SK-N-SH (cell line): ENCODE data around the gene ADAMTS9. TPM values are rescaled to one million over a fixed set of nuclear protein-coding genes. Genes with fewer than 3 reads are reported as not detected.

Source experiments
- CTCF ChIA-PET: fragments of 300-600, 350-600 bp; formaldehyde crosslinking; extraction: SDS; loops from one replicate; lab custom pipeline; 2021; lab: Yijun Ruan, JAX
- POLR2A ChIA-PET: fragments of 350-600 bp; sonication (Branson Sonifier 250); formaldehyde crosslinking; extraction: SDS; loops from one replicate; lab custom pipeline; 2020; ENCODE audit warnings: antibody characterized with exemption, inconsistent platforms; lab: Yijun Ruan, JAX
- DNase-seq: peaks from one replicate; pipeline ENCODE4 v3.0.0; 2012
- H2AFZ ChIP-seq: fragments of 200-600 bp; sonication (generic); 2 replicates; pipeline ENCODE4 v1.8.1; 2016; ENCODE audit warnings: antibody characterized with exemption, mild to moderate bottlenecking, low read depth
- H3F3A ChIP-seq: fragments of 200-600 bp; sonication (generic); replicated peaks from 2 replicates; pipeline ENCODE3; 2016; ENCODE audit warnings: antibody characterized with exemption, mild to moderate bottlenecking; ENCODE audit not compliant: insufficient read depth
- H3K27ac ChIP-seq, 2 experiments: fragments of 200-500 bp in 1 of 2; fragments of 200-600 bp in 1 of 2; sonication (Bioruptor generic) in 1 of 2; sonication (generic), shearing (Covaris generic) in 1 of 2; 2 replicates each; pipeline versions ENCODE4 v1.5.1 to v1.6.1; 2014 to 2016; ENCODE audit warnings: low read depth in 2 of 2, inconsistent platforms in 1 of 2, low read length in 1 of 2, mild to moderate bottlenecking in 1 of 2, mixed read lengths in 1 of 2
- H3K27me3 ChIP-seq: fragments of 200-600 bp; sonication (generic), shearing (Covaris generic); 2 replicates; pipeline ENCODE4 v1.6.1; 2016; ENCODE audit warnings: mixed run types; ENCODE audit not compliant: insufficient read depth
- H3K36me3 ChIP-seq, 2 experiments: fragments of 200-500 bp in 1 of 2; fragments of 200-600 bp in 1 of 2; sonication (Bioruptor generic) in 1 of 2; sonication (generic) in 1 of 2; replicated peaks in 1 of 2; 2 replicates each; pipeline versions ENCODE3 to v1.5.1; 2014 to 2016; ENCODE audit warnings: low read length in 1 of 2, mild to moderate bottlenecking in 1 of 2; ENCODE audit not compliant: insufficient read depth in 2 of 2, control insufficient read depth in 1 of 2
- H3K4me1 ChIP-seq, 2 experiments: fragments of 200-500 bp in 1 of 2; fragments of 200-600 bp in 1 of 2; sonication (Bioruptor generic) in 1 of 2; sonication (generic), shearing (Covaris generic) in 1 of 2; 2 replicates each; pipeline versions ENCODE4 v1.5.1 to v1.6.1; 2014 to 2016; ENCODE audit warnings: low read depth in 1 of 2, low read length in 1 of 2, mixed run types in 1 of 2; ENCODE audit not compliant: insufficient read depth in 2 of 2, control insufficient read depth in 1 of 2
- H3K4me2 ChIP-seq: fragments of 200-600 bp; sonication (generic), shearing (Covaris generic); 2 replicates; pipeline ENCODE4 v1.6.1; 2017; ENCODE audit warnings: mixed run types
- H3K4me3 ChIP-seq, 2 experiments: fragments of 200-500 bp in 1 of 2; fragments of 200-600 bp in 1 of 2; sonication (Bioruptor generic) in 1 of 2; sonication (generic), shearing (Covaris generic) in 1 of 2; 2 replicates each; pipeline versions ENCODE4 v1.5.1 to v1.8.1; 2014 to 2016; ENCODE audit warnings: low read depth in 2 of 2, inconsistent platforms in 1 of 2, low read length in 1 of 2, mild to moderate bottlenecking in 1 of 2, mixed read lengths in 1 of 2, moderate library complexity in 1 of 2
- H3K79me2 ChIP-seq: fragments of 200-600 bp; sonication (generic); 2 replicates; pipeline ENCODE4 v1.8.1; 2017; ENCODE audit warnings: mild to moderate bottlenecking; ENCODE audit not compliant: insufficient read depth
- H3K9ac ChIP-seq: fragments of 200-600 bp; sonication (generic); 2 replicates; pipeline ENCODE4 v1.6.1; 2017; ENCODE audit warnings: mixed run types
- H3K9me2 ChIP-seq: fragments of 200-600 bp; sonication (generic); 2 replicates; pipeline ENCODE4 v1.6.1; 2017; ENCODE audit warnings: mixed run types
- H3K9me3 ChIP-seq: fragments of 200-600 bp; sonication (generic); 2 replicates; pipeline ENCODE4 v1.6.1; 2017; ENCODE audit warnings: mixed run types, mild to moderate bottlenecking, moderate library complexity
- H4K20me1 ChIP-seq: fragments of 200-600 bp; sonication (generic); 2 replicates; pipeline ENCODE4 v1.6.1; 2017; ENCODE audit warnings: mild to moderate bottlenecking, mixed run types; ENCODE audit not compliant: insufficient read depth
- CHD2 ChIP-seq: fragments of 150-350 bp; IDR thresholded peaks from 2 replicates; pipeline ENCODE4 v1.6.1; 2018; ENCODE audit warnings: low read length; ENCODE audit not compliant: partially characterized antibody
- FOSL2 ChIP-seq: IDR thresholded peaks from 2 replicates; pipeline ENCODE4 v1.4.0; 2012; ENCODE audit warnings: low read depth, mild to moderate bottlenecking, moderate library complexity, borderline replicate concordance
- FOXJ3 ChIP-seq: sonication (generic); formaldehyde crosslinking; IDR thresholded peaks from 2 replicates; pipeline ENCODE4 v1.5.1; 2020; ENCODE audit warnings: mild to moderate bottlenecking, missing genetic modification reagents
- FOXM1 ChIP-seq: IDR thresholded peaks from 2 replicates; pipeline ENCODE4 v1.4.0; 2012; ENCODE audit warnings: low read depth, mild to moderate bottlenecking
- JUND ChIP-seq: IDR thresholded peaks from 2 replicates; pipeline ENCODE4 v1.4.0; 2012
- NRF1 ChIP-seq: IDR thresholded peaks from 2 replicates; pipeline ENCODE4 v1.6.1; 2012; ENCODE audit warnings: low read depth, mild to moderate bottlenecking, low read length
- POLR2AphosphoS5 ChIP-seq: IDR thresholded peaks from 2 replicates; pipeline ENCODE4 v1.6.1; 2012; ENCODE audit warnings: low read depth, low read length
- RAD21 ChIP-seq: IDR thresholded peaks from 2 replicates; pipeline ENCODE4 v1.6.1; 2012; ENCODE audit warnings: mild to moderate bottlenecking, low read length
- RCOR1 ChIP-seq: fragments of 150-350 bp; IDR thresholded peaks from 2 replicates; pipeline ENCODE4 v1.6.1; 2017; ENCODE audit warnings: antibody characterized with exemption, low read length
- RXRA ChIP-seq: IDR thresholded peaks from 2 replicates; pipeline ENCODE4 v1.4.0; 2012; ENCODE audit warnings: low read depth, mild to moderate bottlenecking, borderline replicate concordance
- SMC3 ChIP-seq: IDR thresholded peaks from 2 replicates; pipeline ENCODE4 v1.6.1; 2012; ENCODE audit warnings: low read depth, low read length, improper control_type of control experiment
- TCF12 ChIP-seq: IDR thresholded peaks from 2 replicates; pipeline ENCODE4 v1.4.0; 2012
- WGBS: methylation state at CpG from one replicate; pipeline ENCODE4 v1.1.6; 2017; ENCODE audit warnings: low lambda C conversion rate; 5-methylcytosine and 5-hydroxymethylcytosine counted together
- polyA plus RNA-seq, 3 experiments: library from polyadenylated mRNA; depleted of rRNA; stranded (reverse); fragments of >200 nt; gene quantifications; 2 replicates each; pipeline ENCODE4 v1.2.3, GENCODE V29; 2012
- TF ChIP-seq, protein P1 (sequence below): fragments of 150-350 bp; IDR thresholded peaks from 2 replicates; pipeline ENCODE4 v1.6.1; 2016; ENCODE audit warnings: mild to moderate bottlenecking, low read depth, low read length
- TF ChIP-seq, protein P2 (sequence below): IDR thresholded peaks from 2 replicates; pipeline ENCODE4; 2012
- TF ChIP-seq, protein P3 (sequence below): IDR thresholded peaks from 2 replicates; pipeline ENCODE4 v1.4.0; 2012; ENCODE audit warnings: low read depth, borderline replicate concordance
- TF ChIP-seq, protein P4 (sequence below): IDR thresholded peaks from 2 replicates; pipeline ENCODE4 v1.6.1; 2012; ENCODE audit warnings: mild to moderate bottlenecking, low read depth, low read length, moderate library complexity

ADAMTS9 gene
- polyA plus RNA-seq, 1 of the 3 experiments (the other 2 are of a cell fraction) = 4.1 TPM

DNA sequence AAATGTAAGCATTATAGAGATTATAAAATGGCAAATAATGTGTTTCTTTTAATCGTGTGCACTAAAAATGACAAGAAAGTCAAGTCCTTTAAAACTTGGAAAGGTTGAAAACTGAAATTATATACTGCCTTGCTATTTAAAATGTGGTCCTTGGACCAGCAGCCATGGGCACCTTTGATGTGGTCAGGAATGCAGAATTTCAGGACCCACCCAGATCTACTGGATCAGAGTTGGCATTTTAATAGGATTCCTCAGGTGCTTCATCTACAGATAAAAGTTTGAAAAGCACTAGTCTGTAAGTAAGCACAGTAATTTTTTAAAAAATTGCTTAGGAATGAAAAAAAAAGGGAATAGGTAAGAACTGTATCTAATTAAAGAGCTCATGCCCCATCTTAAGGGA, 55.8 kb downstream of the ADAMTS9 start:
- no peaks in the 10 kb centered on the region for H3K79me2 ChIP-seq
- H3K4me2 ChIP-seq = no peak overlapping the region
- WGBS = 83% methylated on average over 1 of the region's 1 CpG
- H3K4me3 ChIP-seq = no peak overlapping the region
- DNase-seq = no peak
- peaks cover 11 to 84% of the 10 kb centered on the region in 2 experiments for H3K36me3 ChIP-seq
- TF ChIP-seq POLR2AphosphoS5 (no peak), RAD21 (no peak), FOXJ3 (no peak), RCOR1 (no peak), JUND (no peak), SMC3 (no peak), TCF12 (no peak), FOXM1 (no peak), RXRA (no peak), FOSL2 (no peak), CHD2 (no peak), NRF1 (no peak)
- TF ChIP-seq, protein P1, sequence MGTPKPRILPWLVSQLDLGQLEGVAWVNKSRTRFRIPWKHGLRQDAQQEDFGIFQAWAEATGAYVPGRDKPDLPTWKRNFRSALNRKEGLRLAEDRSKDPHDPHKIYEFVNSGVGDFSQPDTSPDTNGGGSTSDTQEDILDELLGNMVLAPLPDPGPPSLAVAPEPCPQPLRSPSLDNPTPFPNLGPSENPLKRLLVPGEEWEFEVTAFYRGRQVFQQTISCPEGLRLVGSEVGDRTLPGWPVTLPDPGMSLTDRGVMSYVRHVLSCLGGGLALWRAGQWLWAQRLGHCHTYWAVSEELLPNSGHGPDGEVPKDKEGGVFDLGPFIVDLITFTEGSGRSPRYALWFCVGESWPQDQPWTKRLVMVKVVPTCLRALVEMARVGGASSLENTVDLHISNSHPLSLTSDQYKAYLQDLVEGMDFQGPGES = no peak
- TF ChIP-seq, protein P2, sequence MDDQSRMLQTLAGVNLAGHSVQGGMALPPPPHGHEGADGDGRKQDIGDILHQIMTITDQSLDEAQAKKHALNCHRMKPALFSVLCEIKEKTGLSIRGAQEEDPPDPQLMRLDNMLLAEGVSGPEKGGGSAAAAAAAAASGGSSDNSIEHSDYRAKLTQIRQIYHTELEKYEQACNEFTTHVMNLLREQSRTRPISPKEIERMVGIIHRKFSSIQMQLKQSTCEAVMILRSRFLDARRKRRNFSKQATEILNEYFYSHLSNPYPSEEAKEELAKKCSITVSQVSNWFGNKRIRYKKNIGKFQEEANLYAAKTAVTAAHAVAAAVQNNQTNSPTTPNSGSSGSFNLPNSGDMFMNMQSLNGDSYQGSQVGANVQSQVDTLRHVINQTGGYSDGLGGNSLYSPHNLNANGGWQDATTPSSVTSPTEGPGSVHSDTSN = no peak
- TF ChIP-seq, protein P3, sequence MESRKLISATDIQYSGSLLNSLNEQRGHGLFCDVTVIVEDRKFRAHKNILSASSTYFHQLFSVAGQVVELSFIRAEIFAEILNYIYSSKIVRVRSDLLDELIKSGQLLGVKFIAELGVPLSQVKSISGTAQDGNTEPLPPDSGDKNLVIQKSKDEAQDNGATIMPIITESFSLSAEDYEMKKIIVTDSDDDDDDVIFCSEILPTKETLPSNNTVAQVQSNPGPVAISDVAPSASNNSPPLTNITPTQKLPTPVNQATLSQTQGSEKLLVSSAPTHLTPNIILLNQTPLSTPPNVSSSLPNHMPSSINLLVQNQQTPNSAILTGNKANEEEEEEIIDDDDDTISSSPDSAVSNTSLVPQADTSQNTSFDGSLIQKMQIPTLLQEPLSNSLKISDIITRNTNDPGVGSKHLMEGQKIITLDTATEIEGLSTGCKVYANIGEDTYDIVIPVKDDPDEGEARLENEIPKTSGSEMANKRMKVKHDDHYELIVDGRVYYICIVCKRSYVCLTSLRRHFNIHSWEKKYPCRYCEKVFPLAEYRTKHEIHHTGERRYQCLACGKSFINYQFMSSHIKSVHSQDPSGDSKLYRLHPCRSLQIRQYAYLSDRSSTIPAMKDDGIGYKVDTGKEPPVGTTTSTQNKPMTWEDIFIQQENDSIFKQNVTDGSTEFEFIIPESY = no peak
- TF ChIP-seq, protein P4, sequence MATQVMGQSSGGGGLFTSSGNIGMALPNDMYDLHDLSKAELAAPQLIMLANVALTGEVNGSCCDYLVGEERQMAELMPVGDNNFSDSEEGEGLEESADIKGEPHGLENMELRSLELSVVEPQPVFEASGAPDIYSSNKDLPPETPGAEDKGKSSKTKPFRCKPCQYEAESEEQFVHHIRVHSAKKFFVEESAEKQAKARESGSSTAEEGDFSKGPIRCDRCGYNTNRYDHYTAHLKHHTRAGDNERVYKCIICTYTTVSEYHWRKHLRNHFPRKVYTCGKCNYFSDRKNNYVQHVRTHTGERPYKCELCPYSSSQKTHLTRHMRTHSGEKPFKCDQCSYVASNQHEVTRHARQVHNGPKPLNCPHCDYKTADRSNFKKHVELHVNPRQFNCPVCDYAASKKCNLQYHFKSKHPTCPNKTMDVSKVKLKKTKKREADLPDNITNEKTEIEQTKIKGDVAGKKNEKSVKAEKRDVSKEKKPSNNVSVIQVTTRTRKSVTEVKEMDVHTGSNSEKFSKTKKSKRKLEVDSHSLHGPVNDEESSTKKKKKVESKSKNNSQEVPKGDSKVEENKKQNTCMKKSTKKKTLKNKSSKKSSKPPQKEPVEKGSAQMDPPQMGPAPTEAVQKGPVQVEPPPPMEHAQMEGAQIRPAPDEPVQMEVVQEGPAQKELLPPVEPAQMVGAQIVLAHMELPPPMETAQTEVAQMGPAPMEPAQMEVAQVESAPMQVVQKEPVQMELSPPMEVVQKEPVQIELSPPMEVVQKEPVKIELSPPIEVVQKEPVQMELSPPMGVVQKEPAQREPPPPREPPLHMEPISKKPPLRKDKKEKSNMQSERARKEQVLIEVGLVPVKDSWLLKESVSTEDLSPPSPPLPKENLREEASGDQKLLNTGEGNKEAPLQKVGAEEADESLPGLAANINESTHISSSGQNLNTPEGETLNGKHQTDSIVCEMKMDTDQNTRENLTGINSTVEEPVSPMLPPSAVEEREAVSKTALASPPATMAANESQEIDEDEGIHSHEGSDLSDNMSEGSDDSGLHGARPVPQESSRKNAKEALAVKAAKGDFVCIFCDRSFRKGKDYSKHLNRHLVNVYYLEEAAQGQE = no peak
- peak overlapping the region in 1 of 2 experiments; percentile 39; a peak in 1 of 4 replicates for H3K27ac ChIP-seq
- H3K9me2 ChIP-seq = no peaks in the 10 kb centered on the region
- H3K9ac ChIP-seq = no peak overlapping the region
- POLR2A ChIA-PET = no interaction called here
- no peaks in the 10 kb centered on the region for H3F3A ChIP-seq
- no peak overlapping the region for H2AFZ ChIP-seq
- no peaks in the 10 kb centered on the region for H3K9me3 ChIP-seq
- H3K4me1 ChIP-seq = peaks cover 0 to 11% of the 10 kb centered on the region in 2 experiments; a peak in 2 of 4 replicates
- CTCF ChIA-PET = interaction anchor here (1.1 kb wide), 1 partner anchor 13 kb away, joined by 3 read pairs; no protein-coding TSS in a partner anchor
- H4K20me1 ChIP-seq = no peaks in the 10 kb centered on the region
- H3K27me3 ChIP-seq = no peaks in the 10 kb centered on the region
